Adrenal gland (tissue), 5 donors: Measurements from ENCODE around the gene SCGB1A1.
"Not testable (repeated sequence)": the region's sequence is repeated elsewhere in the genome, so short reads cannot be mapped to it uniquely, and the experiment has no call there.

Experiments
- POLR2A ChIP-seq, 2 donors: fragments of 450-650 bp; IDR thresholded peaks; one replicate each; pipeline ENCODE4 v1.6.1; 2017; ENCODE audit warnings: antibody characterized with exemption in 2 of 2, mild to moderate bottlenecking in 2 of 2, moderate library complexity in 1 of 2
- TF ChIP-seq, protein P1 (sequence below), 6 experiments: fragments of 450-650 bp in 4 of 6; fragments of 200-600 bp in 2 of 6; sonication (generic) in 1 of 6; IDR thresholded peaks; 1 replicate in 5 of 6; 2 replicates in 1 of 6; pipeline versions ENCODE4 v1.5.1 to v1.8.0; 2016 to 2021; ENCODE audit warnings: antibody characterized with exemption in 6 of 6, mild to moderate bottlenecking in 2 of 6, moderate library complexity in 1 of 6
- donor health status: DM: no; HTN: no; CAD: no.

DNA sequence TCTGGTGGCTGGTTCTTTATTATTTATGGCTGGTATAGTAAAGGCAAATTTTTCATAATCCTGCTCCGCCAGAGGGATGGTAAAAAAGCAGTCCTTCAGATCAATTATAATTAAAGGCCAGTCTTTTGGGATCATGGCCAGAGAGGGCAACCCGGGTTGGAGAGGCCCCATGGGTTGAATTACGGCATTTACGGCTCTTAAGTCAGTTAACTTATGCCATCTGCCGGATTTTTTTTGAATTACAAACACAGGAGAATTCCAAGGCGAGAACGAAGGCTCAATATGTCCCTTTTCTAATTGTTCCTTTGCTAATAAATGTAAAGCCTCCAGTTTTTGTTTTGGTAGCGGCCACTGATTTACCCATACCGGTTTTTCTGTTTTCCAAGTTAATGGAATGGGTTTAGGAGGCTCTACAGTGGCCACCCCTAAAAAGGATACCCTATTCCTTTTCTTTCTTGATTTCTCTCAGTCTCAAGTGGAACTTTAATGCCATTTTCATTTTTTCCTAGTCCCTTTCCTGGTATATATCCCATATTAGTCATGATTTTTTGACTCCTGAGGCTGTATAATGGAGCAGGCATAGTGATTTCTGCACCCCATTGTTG lies 40.3 kb upstream of the SCGB1A1 start:
- TF ChIP-seq, protein P1, sequence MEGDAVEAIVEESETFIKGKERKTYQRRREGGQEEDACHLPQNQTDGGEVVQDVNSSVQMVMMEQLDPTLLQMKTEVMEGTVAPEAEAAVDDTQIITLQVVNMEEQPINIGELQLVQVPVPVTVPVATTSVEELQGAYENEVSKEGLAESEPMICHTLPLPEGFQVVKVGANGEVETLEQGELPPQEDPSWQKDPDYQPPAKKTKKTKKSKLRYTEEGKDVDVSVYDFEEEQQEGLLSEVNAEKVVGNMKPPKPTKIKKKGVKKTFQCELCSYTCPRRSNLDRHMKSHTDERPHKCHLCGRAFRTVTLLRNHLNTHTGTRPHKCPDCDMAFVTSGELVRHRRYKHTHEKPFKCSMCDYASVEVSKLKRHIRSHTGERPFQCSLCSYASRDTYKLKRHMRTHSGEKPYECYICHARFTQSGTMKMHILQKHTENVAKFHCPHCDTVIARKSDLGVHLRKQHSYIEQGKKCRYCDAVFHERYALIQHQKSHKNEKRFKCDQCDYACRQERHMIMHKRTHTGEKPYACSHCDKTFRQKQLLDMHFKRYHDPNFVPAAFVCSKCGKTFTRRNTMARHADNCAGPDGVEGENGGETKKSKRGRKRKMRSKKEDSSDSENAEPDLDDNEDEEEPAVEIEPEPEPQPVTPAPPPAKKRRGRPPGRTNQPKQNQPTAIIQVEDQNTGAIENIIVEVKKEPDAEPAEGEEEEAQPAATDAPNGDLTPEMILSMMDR (IDR thresholded peaks at IDR 0.05): peak; percentile 25 to 60 (median 43)
- not testable (repeated sequence) for TF ChIP-seq POLR2A (IDR thresholded peaks at IDR 0.05)
